Keratinocyte (primary cell): Measurements from ENCODE around the gene FNDC3A. TPM values are rescaled to one million over a fixed set of nuclear protein-coding genes. Genes with fewer than 3 reads are reported as not detected.
A peak's percentile ranks its signal among the peaks of the same experiment; 100 is the strongest.

Source experiments
- DNase-seq: peaks from one replicate; pipeline ENCODE4 v3.0.0-alpha.2; 2011; ENCODE audit warnings: low read depth, missing footprints, low spot score
- FAIRE-seq: peaks from 2 replicates; lab custom pipeline; 2011; peaks lifted over from hg19 to GRCh38; lab: Jason Lieb, UNC
- H2AFZ ChIP-seq: 2 replicates; pipeline ENCODE4 v1.6.0; 2012; ENCODE audit warnings: low read length, control low read depth, inconsistent platforms; ENCODE audit not compliant: control insufficient read depth
- H3K27ac ChIP-seq: 2 replicates; pipeline ENCODE4 v1.5.1; 2011; ENCODE audit warnings: low read length; ENCODE audit not compliant: control insufficient read depth, insufficient read depth
- H3K27me3 ChIP-seq: 3 replicates; pipeline ENCODE4 v1.6.0; 2011; ENCODE audit warnings: low read length; ENCODE audit not compliant: control insufficient read depth, insufficient read depth; ENCODE audit errors: extremely low read depth
- H3K36me3 ChIP-seq, 2 experiments: 2 replicates in 1 of 2; 3 replicates in 1 of 2; pipeline ENCODE4 v1.5.1; 2011; ENCODE audit warnings: low read length in 2 of 2, mild to moderate bottlenecking in 1 of 2; ENCODE audit not compliant: control insufficient read depth in 2 of 2, insufficient read depth in 2 of 2; ENCODE audit errors: extremely low read depth in 1 of 2
- H3K4me1 ChIP-seq: 3 replicates; pipeline ENCODE4 v1.5.1; 2011; ENCODE audit warnings: low read length; ENCODE audit not compliant: control insufficient read depth, insufficient read depth; ENCODE audit errors: extremely low read depth
- H3K4me2 ChIP-seq: 3 replicates; pipeline ENCODE4 v1.6.0; 2011; ENCODE audit warnings: low read depth, low read length; ENCODE audit not compliant: control insufficient read depth, insufficient read depth; ENCODE audit errors: extremely low read depth
- H3K4me3 ChIP-seq, 3 experiments: fragments of 200-600 bp in 1 of 3; sonication (generic) in 1 of 3; 2 replicates in 2 of 3; 3 replicates in 1 of 3; pipeline ENCODE4 v1.5.1; 2011 to 2016; ENCODE audit warnings: low read length in 3 of 3, mild to moderate bottlenecking in 3 of 3, control low read depth in 2 of 3, inconsistent platforms in 1 of 3, low read depth in 1 of 3, mixed read lengths in 1 of 3, mixed run types in 1 of 3, moderate library complexity in 1 of 3; ENCODE audit not compliant: control insufficient read depth in 2 of 3, insufficient read depth in 2 of 3; ENCODE audit errors: extremely low read depth in 1 of 3
- H3K79me2 ChIP-seq: 2 replicates; pipeline ENCODE4 v1.6.0; 2012; ENCODE audit warnings: low read length; ENCODE audit not compliant: control insufficient read depth, insufficient read depth
- H3K9ac ChIP-seq: 3 replicates; pipeline ENCODE4 v1.6.0; 2011; ENCODE audit warnings: low read length; ENCODE audit not compliant: control insufficient read depth, insufficient read depth; ENCODE audit errors: extremely low read depth
- H3K9me1 ChIP-seq: 3 replicates; pipeline ENCODE4 v1.6.0; 2011; ENCODE audit warnings: low read length; ENCODE audit not compliant: control insufficient read depth, insufficient read depth; ENCODE audit errors: extremely low read depth
- H3K9me3 ChIP-seq: 2 replicates; pipeline ENCODE4 v1.5.1; 2012; ENCODE audit warnings: low read depth, low read length; ENCODE audit not compliant: control insufficient read depth
- H4K20me1 ChIP-seq: 3 replicates; pipeline ENCODE4 v1.6.0; 2011; ENCODE audit warnings: low read length; ENCODE audit not compliant: control insufficient read depth, insufficient read depth; ENCODE audit errors: extremely low read depth
- CTCF ChIP-seq, 3 experiments: IDR thresholded peaks in 1 of 3; conservative IDR thresholded peaks in 1 of 3; optimal IDR thresholded peaks in 1 of 3; 2 replicates in 2 of 3; 3 replicates in 1 of 3; pipeline versions ENCODE3 to v1.5.1; 2011; ENCODE audit warnings: low read length in 3 of 3, mild to moderate bottlenecking in 3 of 3, moderate library complexity in 2 of 3, control low read depth in 1 of 3, inconsistent platforms in 1 of 3; ENCODE audit not compliant: insufficient read depth in 2 of 3; ENCODE audit errors: extremely low read depth in 1 of 3
- EZH2 ChIP-seq: IDR thresholded peaks from one replicate; pipeline ENCODE4 v1.6.1; 2012; ENCODE audit warnings: inconsistent platforms, mild to moderate bottlenecking, low read length, moderate library complexity
- dilution Hi-C: fragments of 300-500 bp; cut with MboI; formaldehyde crosslinking; loops from one replicate; pipeline ENCODE4 v1.7.0; 2020; ENCODE audit warnings: low sequenced_read_pairs; ENCODE audit not compliant: extremely low pct_ligation_motif_present
- polyA plus RNA-seq, 5 experiments: library from polyadenylated mRNA; depleted of rRNA in 3 of 5; stranded (reverse) in 3 of 5; stranded (forward) in 1 of 5; unstranded in 1 of 5; fragments of >200 nt; gene quantifications; 1 replicate in 1 of 5; 2 replicates in 3 of 5; 3 replicates in 1 of 5; pipeline versions ENCODE4 v1.2.1 to v1.2.3, GENCODE V29; 2011 to 2012; ENCODE audit warnings: missing spikeins in 2 of 5, low read depth in 1 of 5, low replicate concordance in 1 of 5

Gene FNDC3A
- polyA plus RNA-seq, 1 donor (not counting 4 experiments of a cell fraction or from before 2014, with no cell fraction given) = 28.4 TPM

- H3K27me3 ChIP-seq = peaks cover 23% of the 10 kb centered on the region
- H3K27ac ChIP-seq = no peak overlapping the region
- dilution Hi-C loops = no loop called here
- H3K9me3 ChIP-seq = no peaks in the 10 kb centered on the region
- FAIRE-seq (no peak), DNase-seq (no peak)
- H3K36me3 ChIP-seq = peaks cover 0 to 1% of the 10 kb centered on the region in 2 experiments
- H3K9ac ChIP-seq = no peak overlapping the region
- no peak overlapping the region for H2AFZ ChIP-seq
- H3K4me1 ChIP-seq = no peaks in the 10 kb centered on the region
- H4K20me1 ChIP-seq = no peaks in the 10 kb centered on the region
- no peaks in the 10 kb centered on the region for H3K9me1 ChIP-seq
- H3K79me2 ChIP-seq = no peaks in the 10 kb centered on the region
- TF ChIP-seq EZH2 = no peak
- TF ChIP-seq CTCF (optimal IDR thresholded peaks at IDR 0.05 in 1 of 3, IDR thresholded peaks at IDR 0.05 in 1 of 3, conservative IDR thresholded peaks at IDR 0.05 in 1 of 3; ENCODE audit: extremely low read depth in 1 of 3, insufficient read depth in 2 of 3, low read length in 3 of 3) = no peak
- no peak overlapping the region for H3K4me3 ChIP-seq
- H3K4me2 ChIP-seq = no peak overlapping the region
Measured at GRCh38 chr13:49213997-49214916, 238.5 kb downstream of the FNDC3A start.

GRCh38 chr13:49214917-49215376 is 239.2 kb downstream of the FNDC3A start:
- Histone ChIP-seq H3K79me2 (no peaks in the 10 kb centered on the region), H3K27me3 (peaks cover 30% of the 10 kb centered on the region), H4K20me1 (no peaks in the 10 kb centered on the region), H2AFZ (no peak overlapping the region), H3K4me3 (no peak overlapping the region), H3K36me3 (peaks cover 0 to 1% of the 10 kb centered on the region in 2 experiments), H3K4me1 (no peaks in the 10 kb centered on the region), H3K9ac (no peak overlapping the region), H3K9me1 (no peaks in the 10 kb centered on the region), H3K27ac (no peak overlapping the region), H3K4me2 (no peak overlapping the region), H3K9me3 (no peaks in the 10 kb centered on the region)
- TF ChIP-seq CTCF (optimal IDR thresholded peaks at IDR 0.05 in 1 of 3, IDR thresholded peaks at IDR 0.05 in 1 of 3, conservative IDR thresholded peaks at IDR 0.05 in 1 of 3; ENCODE audit: extremely low read depth in 1 of 3, insufficient read depth in 2 of 3, low read length in 3 of 3) (peak in 1 of 3 experiments; percentile 31), EZH2 (no peak)
- dilution Hi-C loops = no loop called here
- DNase-seq = no peak
- FAIRE-seq = no peak
